Fibroblast of pulmonary artery (primary cell): ENCODE measurements around the gene UNC13C.
A peak's percentile ranks its signal among the peaks of the same experiment; 100 is the strongest.

Experiments
- DNase-seq: peaks from one replicate; pipeline ENCODE4 v3.0.0-alpha.2; 2010; ENCODE audit warnings: low read depth
- H3K4me3 ChIP-seq: replicated peaks from 2 replicates; pipeline ENCODE4 v1.5.1; 2011; ENCODE audit warnings: low read depth, mild to moderate bottlenecking, control low read depth, low read length, moderate library complexity
- TF ChIP-seq, protein P1 (sequence below): IDR thresholded peaks from 2 replicates; pipeline ENCODE4 v1.5.1; 2011; ENCODE audit warnings: mild to moderate bottlenecking, control low read depth, low read length, inconsistent platforms; ENCODE audit errors: missing control alignments

The UNC13C gene

GRCh38 chr15:54099010-54099409 lies 120.8 kb downstream of the UNC13C start:
- TF ChIP-seq, protein P1, sequence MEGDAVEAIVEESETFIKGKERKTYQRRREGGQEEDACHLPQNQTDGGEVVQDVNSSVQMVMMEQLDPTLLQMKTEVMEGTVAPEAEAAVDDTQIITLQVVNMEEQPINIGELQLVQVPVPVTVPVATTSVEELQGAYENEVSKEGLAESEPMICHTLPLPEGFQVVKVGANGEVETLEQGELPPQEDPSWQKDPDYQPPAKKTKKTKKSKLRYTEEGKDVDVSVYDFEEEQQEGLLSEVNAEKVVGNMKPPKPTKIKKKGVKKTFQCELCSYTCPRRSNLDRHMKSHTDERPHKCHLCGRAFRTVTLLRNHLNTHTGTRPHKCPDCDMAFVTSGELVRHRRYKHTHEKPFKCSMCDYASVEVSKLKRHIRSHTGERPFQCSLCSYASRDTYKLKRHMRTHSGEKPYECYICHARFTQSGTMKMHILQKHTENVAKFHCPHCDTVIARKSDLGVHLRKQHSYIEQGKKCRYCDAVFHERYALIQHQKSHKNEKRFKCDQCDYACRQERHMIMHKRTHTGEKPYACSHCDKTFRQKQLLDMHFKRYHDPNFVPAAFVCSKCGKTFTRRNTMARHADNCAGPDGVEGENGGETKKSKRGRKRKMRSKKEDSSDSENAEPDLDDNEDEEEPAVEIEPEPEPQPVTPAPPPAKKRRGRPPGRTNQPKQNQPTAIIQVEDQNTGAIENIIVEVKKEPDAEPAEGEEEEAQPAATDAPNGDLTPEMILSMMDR: no peak
- H3K4me3 ChIP-seq: no peak overlapping the region
- DNase-seq: no peak

GRCh38 chr15:54101664-54102270 lies 123.5 kb downstream of the UNC13C start:
- TF ChIP-seq, protein P1: no peak
- DNase-seq: no peak

GRCh38 chr15:54102704-54103103 lies 124.5 kb downstream of the UNC13C start:
- no peak for DNase-seq
- TF ChIP-seq, protein P1: no peak
- no peak overlapping the region for H3K4me3 ChIP-seq

More at GRCh38 chr15:54101664-54102270, 123.5 kb downstream of the UNC13C start:
- H3K4me3 ChIP-seq: no peak overlapping the region

DNA sequence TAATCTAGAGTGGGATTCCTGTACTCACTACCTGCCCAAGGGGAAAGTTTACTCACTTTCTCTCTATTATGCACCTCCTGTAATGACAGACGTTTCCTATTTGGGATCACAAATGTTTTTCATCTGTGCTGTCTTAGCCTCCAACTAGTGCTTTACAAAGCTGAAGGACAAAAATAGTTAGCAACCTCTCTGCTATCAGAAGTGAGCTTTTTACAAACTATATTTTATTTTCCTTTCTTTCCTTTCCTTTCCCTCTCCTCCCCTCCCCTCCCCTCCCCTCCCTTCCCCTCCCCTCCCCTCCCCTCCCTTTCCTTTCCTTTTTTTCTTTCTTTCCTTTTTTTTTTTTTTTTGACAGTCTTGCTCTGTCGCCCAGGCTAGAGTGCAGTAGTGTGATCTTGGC lies 130.8 kb downstream of the UNC13C start:
- DNase-seq: no peak
- no peak overlapping the region for H3K4me3 ChIP-seq
- TF ChIP-seq, protein P1: no peak

- DNase-seq: peak; percentile 17
- H3K4me3 ChIP-seq: no peak overlapping the region
- TF ChIP-seq, protein P1: no peak
These were observed 140.8 kb downstream of the UNC13C start for GRCh38 chr15:54119051-54119450.

- no peak for DNase-seq
- no peak overlapping the region for H3K4me3 ChIP-seq
- TF ChIP-seq, protein P1: no peak
These were observed 142.8 kb downstream of the UNC13C start for GRCh38 chr15:54120949-54121463.

DNA sequence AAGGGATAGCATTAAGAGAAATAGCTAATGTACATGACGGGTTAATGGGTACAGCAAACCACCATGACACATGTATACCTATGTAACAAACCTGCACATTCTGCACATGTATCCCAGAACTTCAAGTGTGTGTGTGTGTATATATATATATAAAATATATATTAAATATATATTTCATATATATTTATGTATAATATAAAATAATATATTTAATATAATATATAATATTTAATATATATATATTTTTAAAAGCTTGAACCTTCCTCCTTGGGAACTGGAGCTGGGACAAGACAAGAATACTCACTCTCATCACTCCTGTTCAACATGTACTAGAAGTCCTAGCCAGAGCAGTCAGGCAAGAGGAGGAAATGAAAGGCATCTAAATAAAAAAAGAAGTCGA lies 149.3 kb downstream of the UNC13C start:
- DNase-seq: no peak
- no peak overlapping the region for H3K4me3 ChIP-seq

More for the DNA sequence above, 149.3 kb downstream of the UNC13C start:
- TF ChIP-seq, protein P1: no peak
